LNCAP (cell line): Measurements from ENCODE around the gene C10orf71.

ENCODE experiments used
- TF ChIP-seq, protein P1 (sequence below): fragments of 450-650 bp; IDR thresholded peaks from 2 replicates; pipeline ENCODE4 v1.5.1; 2017; ENCODE audit warnings: mild to moderate bottlenecking

The C10orf71 gene

DNA sequence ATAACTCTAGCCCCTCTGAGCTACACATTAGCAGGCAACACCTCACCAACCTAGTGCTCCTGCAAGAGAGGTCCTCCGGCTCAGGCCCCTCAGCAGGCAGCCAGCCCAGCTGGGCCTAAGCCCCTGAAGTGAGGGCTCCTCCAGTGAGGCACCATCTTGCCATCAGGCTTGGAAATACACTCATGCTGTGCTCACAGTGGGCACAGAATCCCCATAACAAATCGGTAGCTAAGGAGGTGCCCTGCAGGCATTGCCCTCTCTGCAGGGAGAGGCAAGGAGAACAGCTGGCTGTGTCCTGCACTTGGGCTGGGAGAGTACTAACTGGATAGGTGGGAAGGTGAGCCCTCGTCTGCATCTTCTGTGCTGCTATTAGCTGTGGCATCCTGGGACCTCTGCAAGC lies 3.7 kb upstream of the C10orf71 start:
- TF ChIP-seq, protein P1, sequence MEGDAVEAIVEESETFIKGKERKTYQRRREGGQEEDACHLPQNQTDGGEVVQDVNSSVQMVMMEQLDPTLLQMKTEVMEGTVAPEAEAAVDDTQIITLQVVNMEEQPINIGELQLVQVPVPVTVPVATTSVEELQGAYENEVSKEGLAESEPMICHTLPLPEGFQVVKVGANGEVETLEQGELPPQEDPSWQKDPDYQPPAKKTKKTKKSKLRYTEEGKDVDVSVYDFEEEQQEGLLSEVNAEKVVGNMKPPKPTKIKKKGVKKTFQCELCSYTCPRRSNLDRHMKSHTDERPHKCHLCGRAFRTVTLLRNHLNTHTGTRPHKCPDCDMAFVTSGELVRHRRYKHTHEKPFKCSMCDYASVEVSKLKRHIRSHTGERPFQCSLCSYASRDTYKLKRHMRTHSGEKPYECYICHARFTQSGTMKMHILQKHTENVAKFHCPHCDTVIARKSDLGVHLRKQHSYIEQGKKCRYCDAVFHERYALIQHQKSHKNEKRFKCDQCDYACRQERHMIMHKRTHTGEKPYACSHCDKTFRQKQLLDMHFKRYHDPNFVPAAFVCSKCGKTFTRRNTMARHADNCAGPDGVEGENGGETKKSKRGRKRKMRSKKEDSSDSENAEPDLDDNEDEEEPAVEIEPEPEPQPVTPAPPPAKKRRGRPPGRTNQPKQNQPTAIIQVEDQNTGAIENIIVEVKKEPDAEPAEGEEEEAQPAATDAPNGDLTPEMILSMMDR, result no peak

DNA sequence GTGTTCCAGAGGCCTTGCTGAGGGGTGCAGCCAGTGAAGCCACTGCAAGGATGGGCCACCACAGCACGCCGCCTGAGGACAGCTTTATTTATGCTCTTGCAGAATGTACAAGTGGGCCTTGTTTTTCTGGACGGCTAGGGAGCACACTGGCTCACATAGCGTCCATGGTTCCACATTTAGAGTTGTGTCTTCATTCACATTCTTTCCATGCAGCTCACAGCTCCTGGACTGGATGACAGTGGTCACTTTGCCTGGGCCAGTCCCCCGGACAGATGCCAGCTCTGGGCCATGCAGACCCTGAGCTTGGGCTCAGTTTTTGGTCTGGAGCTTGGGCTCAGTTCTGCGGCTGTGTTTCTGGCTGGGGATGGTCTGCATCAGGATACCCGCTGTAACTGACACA lies 2.6 kb upstream of the C10orf71 start:
- TF ChIP-seq, protein P1, result no peak

DNA sequence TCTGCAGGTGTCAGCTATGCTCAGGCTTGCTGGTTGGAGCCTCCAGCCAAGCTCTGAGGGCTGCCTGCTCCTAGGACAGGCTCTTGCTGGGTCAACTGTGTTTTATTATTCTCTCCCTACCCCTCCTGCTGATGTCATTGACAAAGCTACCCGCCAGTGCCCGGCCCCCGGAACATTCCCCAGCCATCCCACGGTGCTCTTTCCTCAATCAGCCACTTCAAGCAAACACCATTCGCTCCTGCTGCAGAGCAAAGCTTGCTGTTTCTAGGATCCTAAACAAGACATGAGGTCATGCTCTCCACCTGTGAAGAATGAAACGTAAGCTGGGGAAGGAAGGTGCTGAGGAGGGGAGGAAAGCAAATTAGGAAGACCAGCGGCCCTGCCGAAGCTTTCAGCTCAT lies 2.1 kb upstream of the C10orf71 start:
- TF ChIP-seq, protein P1, result no peak

DNA sequence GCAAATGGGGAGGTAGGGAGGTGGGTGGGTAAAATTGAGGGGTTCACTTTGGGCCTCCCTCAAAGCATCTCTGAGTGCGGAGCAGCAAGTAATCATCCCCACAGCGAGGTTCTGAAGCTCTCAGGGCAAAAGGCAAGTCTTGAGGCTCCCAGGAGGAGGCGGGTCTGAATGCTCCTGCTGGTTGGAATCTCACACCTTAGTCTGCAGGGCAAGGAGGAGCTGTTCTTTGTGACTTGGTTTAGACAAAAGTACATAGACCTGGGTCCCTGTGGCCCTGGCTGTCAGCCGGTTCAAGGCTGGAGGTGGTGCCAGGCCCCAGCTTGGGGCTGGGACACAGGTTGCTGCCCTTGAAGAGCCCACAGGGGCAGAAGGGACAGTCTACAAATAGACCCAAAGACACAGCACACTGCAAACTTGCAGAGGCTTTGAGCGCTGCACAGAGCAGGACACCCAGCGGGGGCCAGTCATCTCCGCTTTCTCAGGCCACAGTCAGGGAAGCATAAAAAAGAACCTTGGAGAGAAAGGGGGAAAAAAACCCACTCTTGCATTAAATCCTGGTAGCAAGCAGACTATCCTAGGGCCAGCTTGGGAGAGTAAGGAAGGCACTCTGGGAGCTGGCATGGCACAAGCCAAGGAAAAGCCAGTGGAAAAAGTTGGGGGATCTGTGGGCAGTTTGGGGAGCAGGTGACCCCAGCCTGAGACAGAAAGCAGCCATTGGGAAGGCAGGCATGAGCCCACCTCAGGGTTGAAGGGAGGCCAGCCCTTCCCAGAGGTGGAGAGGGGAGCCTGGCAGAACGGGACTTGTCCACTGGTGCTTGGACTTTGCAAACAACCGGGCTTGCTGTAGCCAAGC lies 926 bp upstream of the C10orf71 start:
- TF ChIP-seq, protein P1, result no peak

DNA sequence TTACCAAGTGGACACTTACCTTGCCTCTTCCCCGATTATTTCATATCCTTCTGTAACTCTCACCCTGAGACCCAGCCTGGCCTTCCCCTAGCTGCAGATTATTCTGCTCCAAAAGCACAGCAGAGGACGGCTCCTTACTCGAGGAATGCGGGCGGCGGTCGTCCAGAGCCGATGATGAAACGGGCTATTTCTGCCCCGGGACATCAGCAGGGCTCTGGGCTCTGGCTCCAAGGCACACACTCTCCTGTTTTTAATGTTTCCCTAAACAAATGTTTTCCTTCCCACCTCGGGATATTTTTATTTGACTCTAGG lies 343 bp upstream of the C10orf71 start:
- TF ChIP-seq, protein P1, result no peak

DNA sequence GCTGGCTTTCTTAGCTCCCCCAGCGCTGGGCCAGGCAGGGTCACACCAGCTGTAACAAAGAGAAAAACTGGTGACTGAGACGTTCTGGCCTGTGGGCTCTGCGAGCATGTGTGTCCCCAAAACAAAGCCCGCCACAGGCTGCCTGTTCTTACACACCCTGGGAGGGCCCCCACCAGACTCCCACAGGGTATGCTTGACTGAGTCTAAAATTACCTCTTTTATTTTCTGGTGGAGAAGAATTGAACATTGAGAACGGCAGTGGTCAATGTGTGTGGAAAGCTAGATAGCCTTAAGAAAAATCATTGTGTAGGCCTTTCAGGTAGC lies 808 bp downstream of the C10orf71 start:
- TF ChIP-seq, protein P1, result no peak

DNA sequence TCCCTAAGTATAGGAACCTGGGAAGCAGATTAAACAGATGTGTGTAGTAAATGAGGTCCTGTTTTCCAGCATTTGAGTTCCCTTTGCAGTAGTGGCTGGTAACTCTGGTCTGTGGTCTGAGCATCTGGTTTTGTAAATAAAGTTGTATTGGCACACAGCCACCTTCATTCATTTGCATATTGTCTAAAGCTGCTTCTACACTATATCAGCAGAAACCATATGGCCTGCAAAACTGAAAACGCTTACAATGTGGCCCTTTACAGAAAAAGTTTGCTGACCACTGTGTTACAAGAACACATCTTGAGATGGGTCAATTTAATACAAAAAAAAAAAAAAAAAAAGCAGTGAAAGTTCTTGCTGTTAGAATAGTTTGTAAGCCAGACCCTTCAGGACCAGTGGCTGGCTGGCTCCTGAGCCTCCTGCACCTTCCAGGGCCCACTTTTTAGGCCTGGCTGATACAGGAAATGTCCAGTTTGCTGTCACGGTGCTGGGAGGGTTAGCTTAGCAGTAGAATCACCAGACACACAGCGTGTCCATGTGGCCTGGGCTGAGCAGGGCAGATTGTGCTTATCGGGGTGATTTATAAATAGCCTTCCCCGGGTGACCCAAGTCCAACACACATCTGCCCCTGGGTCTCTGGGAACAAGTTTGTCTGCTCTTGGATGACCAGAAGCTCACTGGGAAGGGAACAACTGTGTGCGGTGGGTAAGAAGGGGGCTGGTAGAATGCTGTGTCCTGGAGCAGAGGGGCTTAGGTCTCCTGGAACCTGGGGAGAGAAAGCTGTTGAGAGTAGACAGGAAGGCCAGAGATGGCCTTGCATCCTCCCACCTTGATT lies 1.4 kb downstream of the C10orf71 start:
- TF ChIP-seq, protein P1, result no peak
